GM18519 (cell line): Measurements from ENCODE around the gene POLR3E.

Experiments used
- ATAC-seq: cut with Tn5 transposase; IDR thresholded peaks from one replicate; pipeline ENCODE4 v1.9.1; 2021; ENCODE audit warnings: mild to moderate bottlenecking, moderate library complexity; ENCODE audit not compliant: unreplicated experiment, low FRiP score

Gene POLR3E

GRCh38 chr16:22380529-22380928 is 83.3 kb downstream of the POLR3E start:
- no peak for ATAC-seq

- ATAC-seq: no peak
Observed at GRCh38 chr16:22381392-22381791, 84.2 kb downstream of the POLR3E start.

GRCh38 chr16:22383827-22384226 is 86.6 kb downstream of the POLR3E start:
- ATAC-seq: no peak
